Fibroblast of lung (primary cell): Measurements from ENCODE around the gene GNAO1. TPM values are rescaled to one million over a fixed set of nuclear protein-coding genes. Genes with fewer than 3 reads are reported as not detected.

Experiments
- DNase-seq, 2 donors: peaks; one replicate each; pipeline versions ENCODE4 v3.0.0 to v3.0.0-alpha.2; 2010; ENCODE audit warnings: low read depth in 2 of 2
- H2AFZ ChIP-seq: 2 replicates; pipeline ENCODE4 v1.5.1; 2012; ENCODE audit warnings: low read length, control low read depth, inconsistent platforms
- H3K27ac ChIP-seq: 2 replicates; pipeline ENCODE4 v1.5.1; 2011; ENCODE audit warnings: low read length, control low read depth; ENCODE audit not compliant: insufficient read depth
- H3K27me3 ChIP-seq: 2 replicates; pipeline ENCODE4 v1.5.1; 2011; ENCODE audit warnings: mild to moderate bottlenecking, low read length; ENCODE audit not compliant: control insufficient read depth, insufficient read depth
- H3K36me3 ChIP-seq: 2 replicates; pipeline ENCODE4 v1.5.1; 2011; ENCODE audit warnings: low read length; ENCODE audit not compliant: control insufficient read depth, insufficient read depth
- H3K4me1 ChIP-seq: 2 replicates; pipeline ENCODE4 v1.5.1; 2011; ENCODE audit warnings: low read length; ENCODE audit not compliant: control insufficient read depth, insufficient read depth; ENCODE audit errors: extremely low read depth
- H3K4me2 ChIP-seq: 2 replicates; pipeline ENCODE4 v1.5.1; 2011; ENCODE audit warnings: low read length, control low read depth; ENCODE audit not compliant: insufficient read depth; ENCODE audit errors: extremely low read depth
- H3K4me3 ChIP-seq, 4 experiments: fragments of 200-600 bp in 1 of 4; sonication (generic) in 1 of 4; replicated peaks in 1 of 4; 2 replicates each; pipeline ENCODE4 v1.5.1; 2011 to 2016; ENCODE audit warnings: low read length in 4 of 4, low read depth in 3 of 4, mild to moderate bottlenecking in 3 of 4, control low read depth in 2 of 4, inconsistent platforms in 1 of 4, mixed read lengths in 1 of 4; ENCODE audit not compliant: insufficient read depth in 1 of 4; ENCODE audit errors: control extremely low read depth in 1 of 4
- H3K79me2 ChIP-seq: 2 replicates; pipeline ENCODE4 v1.5.1; 2012; ENCODE audit warnings: mild to moderate bottlenecking, low read length, inconsistent platforms; ENCODE audit not compliant: control insufficient read depth, insufficient read depth
- H3K9ac ChIP-seq: 2 replicates; pipeline ENCODE4 v1.5.1; 2011; ENCODE audit warnings: mild to moderate bottlenecking, low read length, control low read depth; ENCODE audit not compliant: insufficient read depth
- H3K9me3 ChIP-seq: 2 replicates; pipeline ENCODE4 v1.5.1; 2012; ENCODE audit warnings: low read depth, low read length; ENCODE audit not compliant: control insufficient read depth, insufficient read depth
- H4K20me1 ChIP-seq: 2 replicates; pipeline ENCODE4 v1.5.1; 2011; ENCODE audit warnings: low read length; ENCODE audit not compliant: control insufficient read depth, insufficient read depth; ENCODE audit errors: extremely low read depth
- CTCF ChIP-seq, 2 donors: IDR thresholded peaks in 1 of 2; conservative IDR thresholded peaks in 1 of 2; 1 replicate in 1 of 2; 2 replicates in 1 of 2; pipeline ENCODE4 v1.5.1; 2011 to 2012; ENCODE audit warnings: low read length in 2 of 2, control low read depth in 1 of 2, inconsistent platforms in 1 of 2, low read depth in 1 of 2, mild to moderate bottlenecking in 1 of 2
- EZH2 ChIP-seq: IDR thresholded peaks from 2 replicates; pipeline ENCODE4 v1.5.1; 2012; ENCODE audit warnings: low read length, control low read depth, mild to moderate bottlenecking; ENCODE audit errors: missing control alignments
- polyA plus RNA-seq, 2 donors: library from polyadenylated mRNA; depleted of rRNA in 1 of 2; stranded (reverse) in 1 of 2; unstranded in 1 of 2; fragments of >200 nt; gene quantifications; 2 replicates each; pipeline ENCODE4 v1.2.1, GENCODE V29; 2011 to 2012; ENCODE audit warnings: missing spikeins in 1 of 2
- total RNA-seq: library from RNA; depleted of rRNA; stranded (reverse); fragments of >200 nt; gene quantifications from 2 replicates; pipeline ENCODE4 v1.2.1, GENCODE V29; 2014

Gene GNAO1
- total and polyA plus RNA-seq, 2 donors (not counting 1 experiment from before 2014, with no cell fraction given), result 0.14 to 0.17 TPM

GRCh38 chr16:56294579-56294978, 103.3 kb downstream of the GNAO1 start:
- no peaks in the 10 kb centered on the region for H3K79me2 ChIP-seq
- H4K20me1 ChIP-seq, result no peaks in the 10 kb centered on the region
- no peak overlapping the region for H2AFZ ChIP-seq
- H3K36me3 ChIP-seq, result no peaks in the 10 kb centered on the region
- no peaks in the 10 kb centered on the region for H3K27me3 ChIP-seq
- H3K4me3 ChIP-seq, result no peak overlapping the region
- H3K9me3 ChIP-seq, result no peaks in the 10 kb centered on the region
- H3K27ac ChIP-seq, result no peak overlapping the region
- H3K4me2 ChIP-seq, result no peak overlapping the region
- H3K9ac ChIP-seq, result no peak overlapping the region
- DNase-seq, result peak; percentile 24 to 93
- H3K4me1 ChIP-seq, result no peaks in the 10 kb centered on the region
- TF ChIP-seq CTCF (conservative IDR thresholded peaks at IDR 0.05 in 1 of 2, IDR thresholded peaks at IDR 0.05 in 1 of 2; ENCODE audit: low read depth in 1 of 2, low read length in 2 of 2) (no peak), EZH2 (no peak)

- DNase-seq, result no peak
- no peak overlapping the region for H3K4me3 ChIP-seq
- no peaks in the 10 kb centered on the region for H4K20me1 ChIP-seq
- H3K27me3 ChIP-seq, result no peaks in the 10 kb centered on the region
- no peaks in the 10 kb centered on the region for H3K9me3 ChIP-seq
- no peak overlapping the region for H3K9ac ChIP-seq
- H3K27ac ChIP-seq, result no peak overlapping the region
- H3K79me2 ChIP-seq, result no peaks in the 10 kb centered on the region
- no peaks in the 10 kb centered on the region for H3K36me3 ChIP-seq
- H2AFZ ChIP-seq, result no peak overlapping the region
- no peaks in the 10 kb centered on the region for H3K4me1 ChIP-seq
- TF ChIP-seq EZH2 (no peak), CTCF (conservative IDR thresholded peaks at IDR 0.05 in 1 of 2, IDR thresholded peaks at IDR 0.05 in 1 of 2; ENCODE audit: low read depth in 1 of 2, low read length in 2 of 2) (no peak)
- no peak overlapping the region for H3K4me2 ChIP-seq
These were observed 103.9 kb downstream of the GNAO1 start for GRCh38 chr16:56295059-56295665.

- Histone ChIP-seq H3K4me1 (no peaks in the 10 kb centered on the region), H3K27me3 (no peaks in the 10 kb centered on the region), H3K9me3 (no peaks in the 10 kb centered on the region), H3K27ac (no peak overlapping the region), H2AFZ (no peak overlapping the region), H4K20me1 (no peaks in the 10 kb centered on the region), H3K4me3 (no peak overlapping the region), H3K79me2 (no peaks in the 10 kb centered on the region), H3K9ac (no peak overlapping the region), H3K36me3 (no peaks in the 10 kb centered on the region), H3K4me2 (no peak overlapping the region)
- no peak for DNase-seq
- TF ChIP-seq CTCF (conservative IDR thresholded peaks at IDR 0.05 in 1 of 2, IDR thresholded peaks at IDR 0.05 in 1 of 2; ENCODE audit: low read depth in 1 of 2, low read length in 2 of 2) (no peak), EZH2 (no peak)
These were observed 104.6 kb downstream of the GNAO1 start for GRCh38 chr16:56295739-56296527.
